GM23248 (cell line): ENCODE data around the gene TPK1.

ENCODE experiments used
- EZH2 ChIP-seq: fragments of 200-600 bp; sonication (generic); IDR thresholded peaks from 2 replicates; pipeline ENCODE4 v1.6.1; 2018; ENCODE audit warnings: antibody characterized with exemption, mild to moderate bottlenecking; ENCODE audit not compliant: insufficient read depth, poor library complexity, severe bottlenecking
- EZH2phosphoT487 ChIP-seq: fragments of 200-600 bp; sonication (generic); IDR thresholded peaks from 2 replicates; pipeline ENCODE4 v1.6.1; 2018; ENCODE audit warnings: antibody characterized with exemption, moderate library complexity, mild to moderate bottlenecking, low read depth; ENCODE audit not compliant: insufficient read depth

- TF ChIP-seq EZH2phosphoT487: no peak
- TF ChIP-seq EZH2: no peak
These were observed 427.7 kb downstream of the TPK1 start for GRCh38 chr7:144408121-144408520.
